ENCODE measurements around the gene PAEP.

DNA sequence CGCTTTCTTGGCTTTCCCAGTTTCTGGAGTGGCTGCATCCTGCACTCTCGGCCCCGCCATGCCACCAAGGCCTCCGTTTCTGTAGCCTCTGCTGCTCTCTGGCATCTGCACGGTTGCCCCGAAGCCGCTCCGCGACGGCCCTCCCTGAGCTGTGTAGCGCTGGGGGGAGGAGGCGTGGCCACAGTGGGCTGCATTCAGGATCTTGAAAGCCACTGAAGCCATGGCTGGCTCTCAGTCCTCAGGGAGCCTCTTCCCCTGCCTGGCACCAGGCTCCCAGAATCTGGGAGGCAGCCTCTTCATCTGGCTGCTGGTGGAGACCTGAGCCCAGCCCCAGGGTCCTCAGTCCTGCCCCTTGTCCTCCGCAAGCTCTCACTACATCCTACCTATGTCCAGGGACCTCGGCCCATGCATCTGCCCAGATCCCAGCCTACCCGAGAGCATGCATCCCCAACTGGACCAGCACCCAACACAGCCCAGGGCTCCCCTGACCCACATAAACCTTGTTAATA is 25.1 kb downstream of the PAEP start:
- TF ChIP-seq, protein P1, sequence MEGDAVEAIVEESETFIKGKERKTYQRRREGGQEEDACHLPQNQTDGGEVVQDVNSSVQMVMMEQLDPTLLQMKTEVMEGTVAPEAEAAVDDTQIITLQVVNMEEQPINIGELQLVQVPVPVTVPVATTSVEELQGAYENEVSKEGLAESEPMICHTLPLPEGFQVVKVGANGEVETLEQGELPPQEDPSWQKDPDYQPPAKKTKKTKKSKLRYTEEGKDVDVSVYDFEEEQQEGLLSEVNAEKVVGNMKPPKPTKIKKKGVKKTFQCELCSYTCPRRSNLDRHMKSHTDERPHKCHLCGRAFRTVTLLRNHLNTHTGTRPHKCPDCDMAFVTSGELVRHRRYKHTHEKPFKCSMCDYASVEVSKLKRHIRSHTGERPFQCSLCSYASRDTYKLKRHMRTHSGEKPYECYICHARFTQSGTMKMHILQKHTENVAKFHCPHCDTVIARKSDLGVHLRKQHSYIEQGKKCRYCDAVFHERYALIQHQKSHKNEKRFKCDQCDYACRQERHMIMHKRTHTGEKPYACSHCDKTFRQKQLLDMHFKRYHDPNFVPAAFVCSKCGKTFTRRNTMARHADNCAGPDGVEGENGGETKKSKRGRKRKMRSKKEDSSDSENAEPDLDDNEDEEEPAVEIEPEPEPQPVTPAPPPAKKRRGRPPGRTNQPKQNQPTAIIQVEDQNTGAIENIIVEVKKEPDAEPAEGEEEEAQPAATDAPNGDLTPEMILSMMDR (IDR thresholded peaks at IDR 0.05), result no peak
- no peak for TF ChIP-seq POLR2A (IDR thresholded peaks at IDR 0.05)
- no peak for TF ChIP-seq POLR2AphosphoS5 (IDR thresholded peaks at IDR 0.05)

Data from breast epithelium (tissue), 3 donors.